HTERT RPE-1 (cell line): ENCODE results near the gene TMEM266.

ENCODE experiments used
- in situ Hi-C: fragments of 300-500 bp; cut with MboI; formaldehyde crosslinking; loops from 4 replicates; pipeline ENCODE4 v1.14.3; 2020; ENCODE audit warnings: low sequenced_read_pairs

TMEM266 gene

DNA sequence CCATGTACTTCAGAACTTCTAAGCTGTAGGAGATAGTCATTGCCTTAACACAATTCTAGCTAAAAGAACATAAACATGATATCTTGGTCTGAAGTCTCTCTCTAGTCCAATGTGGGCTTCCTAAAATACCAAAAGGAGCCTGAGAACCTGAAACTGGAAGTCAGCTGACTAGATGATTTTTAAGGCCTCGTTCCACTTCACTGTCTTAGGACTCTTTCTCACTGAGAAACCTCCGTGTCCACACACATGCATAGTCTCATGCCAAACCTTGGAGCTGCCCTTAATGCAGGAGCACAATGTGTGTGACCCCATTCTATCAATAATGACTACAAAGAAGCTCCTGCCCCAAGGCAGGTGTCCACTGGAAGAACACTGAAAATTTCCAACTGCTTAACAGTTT lies 163.7 kb downstream of the TMEM266 start:
- in situ Hi-C loops: no loop called here

DNA sequence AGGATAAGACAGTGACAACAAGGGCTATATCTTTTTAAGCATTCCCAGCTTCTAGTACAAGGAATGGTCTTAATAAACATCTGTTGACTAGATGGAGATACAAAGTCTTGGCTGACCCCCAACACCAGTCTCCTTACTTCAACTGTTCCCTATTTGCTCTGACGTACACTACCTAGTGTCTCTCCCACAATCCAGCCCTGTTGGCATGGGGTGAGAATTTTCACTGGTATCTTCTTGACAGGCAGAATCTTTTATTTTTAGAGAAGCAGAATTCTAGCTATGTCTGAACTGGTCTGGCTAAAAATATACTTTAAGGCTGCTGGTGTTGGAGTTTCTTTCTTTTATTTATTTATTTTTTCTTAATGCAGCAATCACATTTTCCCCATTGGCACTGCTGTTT lies 169.5 kb downstream of the TMEM266 start:
- in situ Hi-C loops: no loop called here

DNA sequence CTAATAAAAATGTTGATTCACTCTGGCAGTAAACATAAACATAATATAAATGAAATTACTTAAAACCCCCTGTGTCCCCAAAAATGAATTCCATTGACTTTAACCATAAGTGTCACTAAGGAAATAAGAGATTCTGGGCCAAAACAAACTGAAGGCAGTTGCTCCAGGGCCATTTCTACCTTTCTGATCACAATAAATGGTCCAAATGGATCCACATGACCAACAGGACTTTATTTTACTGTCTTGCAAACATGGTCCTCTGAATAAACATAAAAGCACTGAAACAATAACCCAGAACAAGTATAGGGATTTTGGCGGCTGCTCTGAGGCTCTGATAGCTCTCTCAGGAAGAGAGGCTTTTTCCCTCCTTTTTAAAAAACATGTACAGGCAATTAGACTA lies 174.1 kb downstream of the TMEM266 start:
- in situ Hi-C loops: no loop called here

DNA sequence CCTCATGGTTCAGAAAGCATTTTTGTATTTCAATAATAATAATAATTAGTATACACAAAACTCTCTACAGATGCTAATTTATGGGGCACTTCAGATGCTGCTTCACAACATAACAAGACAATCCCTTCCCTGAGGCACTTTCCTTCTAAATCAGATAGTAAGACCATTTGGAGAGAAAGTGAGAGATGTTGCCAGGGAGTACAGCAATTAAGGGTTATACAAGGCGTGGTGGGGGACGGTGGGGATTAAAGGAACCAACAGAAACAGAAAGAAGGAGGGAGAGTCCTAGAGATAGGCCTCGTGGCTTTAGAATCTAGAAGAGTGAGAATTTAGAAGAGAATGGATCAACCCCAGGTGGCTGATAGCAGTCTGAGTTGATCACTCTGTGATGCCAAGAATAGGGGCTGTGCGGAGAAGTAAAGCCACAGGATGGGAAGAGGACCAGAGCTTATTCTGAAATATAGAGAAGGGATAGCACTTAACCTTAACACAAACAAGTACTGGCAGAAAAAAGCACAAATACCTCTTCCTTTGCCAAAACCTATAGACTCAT lies 174.6 kb downstream of the TMEM266 start:
- in situ Hi-C loops: no loop called here

DNA sequence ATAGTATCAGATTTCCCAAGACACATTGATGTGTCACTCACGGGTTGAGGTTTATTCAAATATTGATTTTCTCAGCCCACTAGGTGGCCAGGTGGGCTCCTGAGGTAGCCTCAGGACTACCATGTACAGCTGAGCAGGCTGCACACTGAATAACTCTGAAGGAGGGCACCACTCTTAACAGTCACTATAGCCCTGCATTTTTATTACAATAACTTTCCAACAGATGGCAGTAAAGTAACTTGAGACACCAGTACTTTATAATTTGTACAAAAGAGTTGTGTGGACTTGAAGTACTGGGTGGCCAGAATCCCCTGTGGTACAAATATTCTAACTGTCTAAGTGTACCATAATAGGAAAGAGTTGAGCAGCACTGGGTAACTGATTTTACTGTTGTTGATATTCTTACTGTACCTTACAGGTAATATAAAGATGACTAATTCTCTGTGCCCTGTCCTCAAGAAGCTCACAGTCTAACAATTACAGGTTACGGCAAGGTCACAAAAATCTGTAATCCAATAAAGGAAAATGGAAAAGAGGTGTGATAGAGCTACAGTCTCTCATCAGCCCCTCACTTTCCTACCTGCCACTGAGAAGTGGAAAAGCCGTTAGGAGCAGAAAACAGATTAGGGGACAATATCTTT lies 175.5 kb downstream of the TMEM266 start:
- in situ Hi-C loops: no loop called here

DNA sequence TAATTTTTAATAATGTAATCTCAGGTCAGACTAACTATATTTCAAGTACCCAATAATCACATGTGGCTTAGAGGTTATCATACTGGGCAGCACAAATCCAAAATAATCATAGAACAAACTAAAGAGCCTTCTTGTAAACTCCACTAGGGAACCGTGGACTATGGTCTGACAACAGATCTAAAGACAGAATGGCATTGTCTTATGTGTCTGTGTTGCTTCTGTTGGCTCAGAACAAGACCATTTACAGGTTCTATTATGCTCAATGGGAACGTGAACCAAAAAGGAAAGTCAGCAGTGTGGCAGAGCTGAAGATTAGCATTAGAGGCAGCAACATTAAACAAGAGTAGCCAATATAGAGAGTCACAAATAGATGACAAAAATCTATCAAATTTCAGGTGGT lies 176.6 kb downstream of the TMEM266 start:
- in situ Hi-C loops: no loop called here

DNA sequence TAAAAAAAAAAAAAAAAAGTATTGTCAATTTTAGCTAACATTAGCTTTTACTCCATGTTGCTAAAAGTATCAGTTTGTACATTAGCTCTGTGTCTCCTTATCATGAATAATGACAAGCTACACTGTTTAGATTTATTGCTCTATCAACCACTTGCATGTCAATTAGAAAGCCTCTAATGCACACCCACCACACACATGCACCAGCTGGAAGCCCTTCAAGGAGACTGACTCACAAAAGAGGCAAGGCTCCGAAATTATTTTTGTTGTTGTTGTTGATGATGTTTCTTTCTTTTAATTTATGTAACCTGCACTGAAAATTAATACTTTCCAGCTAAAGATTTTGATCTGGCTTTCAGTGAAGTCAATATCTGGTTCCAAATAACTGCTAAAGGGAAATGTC lies 180.0 kb downstream of the TMEM266 start:
- in situ Hi-C loops: no loop called here

DNA sequence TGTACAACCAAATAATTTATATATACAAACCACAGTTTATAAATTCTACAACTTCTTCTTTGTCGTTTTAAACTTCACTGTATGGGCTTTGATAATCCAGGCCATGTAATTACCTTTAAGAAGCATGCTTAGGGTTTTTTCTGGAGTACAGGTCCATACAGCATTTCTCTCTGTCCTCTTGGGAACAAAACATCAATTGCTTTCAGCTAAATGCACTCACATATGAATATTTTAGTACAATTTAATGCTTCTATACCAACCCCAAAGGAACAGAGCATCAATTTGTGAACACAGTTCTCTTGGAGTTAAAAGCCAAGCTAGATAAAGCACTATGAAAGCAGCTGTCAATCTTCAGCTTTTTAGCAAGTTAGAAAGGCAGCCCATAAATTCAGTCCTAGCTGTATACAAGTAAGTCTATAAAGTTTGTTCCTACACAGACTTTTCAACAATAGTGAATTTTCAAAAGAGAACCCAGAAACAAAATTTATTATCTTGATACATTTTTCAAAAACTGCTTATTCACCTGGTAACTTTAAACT lies 185.4 kb downstream of the TMEM266 start:
- in situ Hi-C loops: no loop called here

DNA sequence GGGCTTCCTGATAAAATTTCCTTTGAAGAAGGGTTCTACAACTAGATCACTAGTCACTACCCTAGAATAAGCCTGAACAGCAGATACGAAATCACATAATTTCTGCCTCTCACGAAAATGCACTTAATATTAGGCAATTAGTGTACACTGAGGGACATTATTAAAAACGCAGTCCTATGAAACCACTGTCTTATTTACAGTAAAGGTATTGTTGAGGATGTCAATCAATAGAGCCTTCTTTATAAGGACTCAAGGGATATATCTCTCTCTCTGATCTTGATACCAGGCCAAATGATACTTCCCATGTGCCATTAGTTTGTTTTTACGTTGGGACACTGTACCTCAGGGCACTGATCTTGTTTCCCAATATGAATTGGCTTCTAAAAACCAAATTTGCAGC lies 191.9 kb downstream of the TMEM266 start:
- in situ Hi-C loops: no loop called here

DNA sequence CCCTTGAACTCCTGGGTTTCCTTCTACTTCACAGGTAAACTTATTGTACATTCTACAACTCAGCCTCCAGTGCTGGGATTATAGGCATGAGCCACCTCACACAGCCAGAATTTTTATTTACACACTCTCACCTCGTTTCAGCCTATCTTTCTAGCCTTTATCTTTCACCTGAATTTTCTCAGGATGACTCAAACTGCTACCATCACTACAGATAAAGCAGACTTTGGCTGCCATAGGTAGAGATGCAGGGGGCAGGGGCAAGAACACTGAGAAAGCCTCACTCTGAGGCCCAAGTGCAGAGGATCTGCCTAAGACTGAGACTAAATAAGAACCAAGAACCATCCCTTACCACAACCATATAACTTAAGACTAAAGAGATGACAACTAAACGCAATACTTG lies 192.5 kb downstream of the TMEM266 start:
- in situ Hi-C loops: no loop called here

DNA sequence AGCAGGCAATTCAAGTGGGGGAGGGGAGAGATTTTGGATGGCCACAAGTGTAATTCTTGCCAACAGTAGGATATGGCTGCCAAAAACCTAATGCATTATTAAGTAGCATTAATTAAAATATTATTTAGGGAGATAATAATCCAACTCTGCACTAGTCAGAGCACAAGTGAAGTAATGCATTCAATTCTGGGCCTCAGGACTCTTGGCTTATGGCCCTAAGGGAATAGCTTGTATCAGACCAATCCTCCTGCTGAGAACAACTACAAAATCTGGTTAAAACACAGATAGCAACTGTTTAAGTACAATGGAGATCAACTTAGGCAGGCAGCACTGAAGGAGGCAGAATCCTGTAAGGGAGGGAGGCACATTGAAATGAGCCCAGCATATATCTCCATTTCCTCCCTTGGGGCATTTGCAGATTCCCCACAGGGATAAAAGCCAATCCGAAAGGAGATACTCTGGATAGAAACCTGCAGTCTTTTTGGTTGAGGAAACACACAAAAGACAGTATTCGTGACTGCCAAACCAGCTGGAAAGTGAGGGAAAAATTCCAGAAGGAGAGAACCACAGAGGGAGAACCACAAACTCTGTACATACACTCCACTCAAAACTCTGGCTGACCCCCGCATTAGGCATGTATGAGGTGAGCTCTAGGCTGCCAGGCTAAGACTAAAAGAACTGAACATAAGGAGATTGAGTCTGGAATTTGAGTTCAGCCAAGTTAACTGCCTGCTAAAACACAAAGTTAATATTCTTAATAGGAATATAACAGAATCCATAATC lies 194.1 kb downstream of the TMEM266 start:
- in situ Hi-C loops: no loop called here
